Gastrocnemius medialis (tissue), 4 donors: ENCODE measurements around the gene TYW5.

ENCODE experiments used
- CTCF ChIP-seq, 5 experiments: fragments of 450-650 bp in 3 of 5; fragments of 200-600 bp in 2 of 5; sonication (generic) in 2 of 5; IDR thresholded peaks in 4 of 5; conservative IDR thresholded peaks in 1 of 5; 1 replicate in 4 of 5; 2 replicates in 1 of 5; pipeline ENCODE4 v1.5.1; 2016 to 2019; ENCODE audit warnings: antibody characterized with exemption in 5 of 5, mild to moderate bottlenecking in 3 of 5, moderate library complexity in 3 of 5
- POLR2A ChIP-seq, 2 donors: fragments of 450-650 bp; IDR thresholded peaks; one replicate each; pipeline ENCODE4 v1.6.1; 2017; ENCODE audit warnings: antibody characterized with exemption in 2 of 2, mild to moderate bottlenecking in 2 of 2, moderate library complexity in 2 of 2

GRCh38 chr2:199926806-199927205, 28.5 kb downstream of the TYW5 start:
- TF ChIP-seq CTCF (IDR thresholded peaks at IDR 0.05 in 4 of 5, conservative IDR thresholded peaks at IDR 0.05 in 1 of 5) (no peak), POLR2A (IDR thresholded peaks at IDR 0.05) (no peak)
